K562 (cell line): Measurements from ENCODE around the gene AHCYL2. TPM values are rescaled to one million over a fixed set of nuclear protein-coding genes. Genes with fewer than 3 reads are reported as not detected.

Experiments used
- ELK1 ChIP-seq: sonication (generic); formaldehyde crosslinking; IDR thresholded peaks from 2 replicates; pipeline ENCODE4 v1.8.1; 2022; ENCODE audit warnings: missing genetic modification reagents
- FOS ChIP-seq: IDR thresholded peaks from 3 replicates; pipeline ENCODE4 v1.6.1; 2011; ENCODE audit not compliant: insufficient read length; ENCODE audit errors: extremely low read depth
- GTF3C2 ChIP-seq: IDR thresholded peaks from 3 replicates; pipeline ENCODE4 v1.6.1; 2011; ENCODE audit warnings: borderline replicate concordance, mild to moderate bottlenecking, moderate library complexity; ENCODE audit not compliant: insufficient read length; ENCODE audit errors: extremely low read depth
- MLLT1 ChIP-seq, 2 experiments: fragments of 450-650 bp; IDR thresholded peaks; 2 replicates each; pipeline ENCODE4 v1.6.1; 2016
- NFYB ChIP-seq: IDR thresholded peaks from 2 replicates; pipeline ENCODE4 v1.6.1; 2011; ENCODE audit warnings: mild to moderate bottlenecking, moderate library complexity; ENCODE audit not compliant: insufficient read length; ENCODE audit errors: extremely low read depth
- POLR2AphosphoS5 ChIP-seq: IDR thresholded peaks from 2 replicates; pipeline ENCODE4 v1.6.1; 2011; ENCODE audit warnings: mild to moderate bottlenecking, low read depth, low read length, moderate library complexity; ENCODE audit not compliant: control insufficient read depth, insufficient read depth
- POLR3G ChIP-seq: IDR thresholded peaks from 2 replicates; pipeline ENCODE4 v1.6.1; 2011; ENCODE audit not compliant: insufficient read length, insufficient replicate concordance; ENCODE audit errors: extremely low read depth
- RCOR1 ChIP-seq, 2 experiments: IDR thresholded peaks; 2 replicates each; pipeline ENCODE4 v1.6.1; 2012; ENCODE audit warnings: low read depth in 2 of 2, low read length in 2 of 2, borderline replicate concordance in 1 of 2, improper control_type of control experiment in 1 of 2
- SRSF9 ChIP-seq: fragments of 200-400 bp; formaldehyde crosslinking; IDR thresholded peaks from 2 replicates; pipeline ENCODE4 v1.6.1; 2017; ENCODE audit warnings: low read depth, low read length, borderline replicate concordance
- TRIM25 ChIP-seq: fragments of 450-650 bp; IDR thresholded peaks from 2 replicates; pipeline ENCODE4 v1.7.0; 2016; ENCODE audit warnings: borderline replicate concordance
- ZNF175 ChIP-seq: fragments of 200-800 bp; sonication (Bioruptor generic); IDR thresholded peaks from 2 replicates; pipeline ENCODE4 v1.6.1; 2016; ENCODE audit warnings: low read depth, mild to moderate bottlenecking, missing genetic modification characterization, missing compliant biosample characterization
- ZNF280A ChIP-seq: fragments of 450-650 bp; IDR thresholded peaks from 2 replicates; pipeline ENCODE4 v1.6.1; 2018; ENCODE audit warnings: mild to moderate bottlenecking, low read depth; ENCODE audit not compliant: partially characterized antibody
- ZNF436 ChIP-seq: fragments of 250-450, 450-650 bp; sonication (Bioruptor Pico); formaldehyde crosslinking; IDR thresholded peaks from 2 replicates; pipeline ENCODE4 v1.7.0; 2020; ENCODE audit warnings: mild to moderate bottlenecking
- ZNF551 ChIP-seq: fragments of 250-450 bp; sonication (Bioruptor Pico); IDR thresholded peaks from 2 replicates; pipeline ENCODE4 v1.5.0; 2021; ENCODE audit warnings: mild to moderate bottlenecking, moderate library complexity
- ZNF583 ChIP-seq: fragments of 250-450 bp; sonication (Bioruptor Pico); IDR thresholded peaks from 2 replicates; pipeline ENCODE4 v1.4.0; 2020
- ZNF75A ChIP-seq: fragments of 450-650 bp; formaldehyde crosslinking; IDR thresholded peaks from 2 replicates; pipeline ENCODE4 v1.4.0; 2020; ENCODE audit warnings: mild to moderate bottlenecking
- ZNF76 ChIP-seq: fragments of 250-450 bp; sonication (Bioruptor Pico); IDR thresholded peaks from 2 replicates; pipeline ENCODE4 v1.4.0; 2020; ENCODE audit warnings: mild to moderate bottlenecking, moderate library complexity, borderline replicate concordance
- polyA plus RNA-seq, 8 experiments: library from polyadenylated mRNA; depleted of rRNA in 4 of 8; stranded (reverse) in 5 of 8; unstranded in 3 of 8; fragments of >200 nt; fragmentation: Nextera tagmentation in 2 of 8; fragmentation: Illumina TruSeq in 1 of 8; extraction: Ambion mirVana in 2 of 8; extraction: Trizol in 1 of 8; gene quantifications; 2 replicates each; pipeline versions ENCODE4 v1.2.1 to v1.2.3, GENCODE V29; 2011 to 2014; ENCODE audit warnings: inconsistent platforms in 1 of 8, missing spikeins in 1 of 8
- total RNA-seq, 7 experiments: library from RNA; depleted of rRNA in 6 of 7; stranded (reverse); fragments of >200 nt in 6 of 7; fragmentation: Illumina TruSeq in 2 of 7; extraction: Trizol in 2 of 7; gene quantifications; 2 replicates each; pipeline versions ENCODE4 v1.2.1 to v1.2.3, GENCODE V29; 2011 to 2021; ENCODE audit warnings: low replicate concordance in 1 of 7

The AHCYL2 gene
- total and polyA plus RNA-seq, 9 of the 15 experiments (the other 6 are each of a cell fraction or from before 2014, with no cell fraction given) = 0.93 to 10.5 (median 5.2) TPM

- TF ChIP-seq ELK1 (CRISPR knock-in tag) (no peak), ZNF583 (CRISPR knock-in tag) (peak; percentile 87), POLR3G (no peak), ZNF280A (no peak), TRIM25 (no peak), MLLT1 (IDR thresholded peaks at IDR 0.05) (no peak), SRSF9 (no peak), ZNF75A (no peak; the same call in none of the 2 replicates), ZNF76 (CRISPR knock-in tag) (0 out of 2 replicates have a peak, but pooled peaks have one; percentile 22), ZNF551 (CRISPR knock-in tag) (no peak), NFYB (no peak), POLR2AphosphoS5 (peak; percentile 96), GTF3C2 (no peak), ZNF175 (CRISPR knock-in tag) (peak; percentile 93), FOS (peak; percentile 58), ZNF436 (no peak), RCOR1 (IDR thresholded peaks at IDR 0.05; ENCODE audit: borderline replicate concordance in 1 of 2, low read depth in 2 of 2, low read length in 2 of 2) (peak; percentile 32 to 90; a peak in 3 of 4 replicates)
These were observed 214.2 kb downstream of the AHCYL2 start (continued) for GRCh38 chr7:129438839-129439651.
